Activated CD4-positive, alpha-beta T cell treated with anti-CD3 and anti-CD28 coated beads, Interleukin-2, amount 10 ng/mL, durations not matched to agents 7 days and 5 days (primary cell): Measurements from ENCODE around the gene ACBD6. TPM values are rescaled to one million over a fixed set of nuclear protein-coding genes. Genes with fewer than 3 reads are reported as not detected.

Experiments
- CTCF ChIA-PET: fragments of 350-600 bp; sonication (Branson Sonifier 250); formaldehyde crosslinking; loops from one replicate; lab custom pipeline; 2021; ENCODE audit warnings: antibody characterized with exemption; lab: Charles Lee
- POLR2A ChIA-PET: fragments of 350-600 bp; sonication (Branson Sonifier 250); formaldehyde crosslinking; loops from one replicate; lab custom pipeline; 2021; ENCODE audit warnings: antibody characterized with exemption; lab: Charles Lee
- DNase-seq: peaks from one replicate; pipeline ENCODE4 v3.0.0-alpha.2; 2020
- H3K27ac Mint-ChIP-seq: one replicate; pipeline ENCODE4 v1.8.0; 2021; ENCODE audit warnings: mild to moderate bottlenecking, moderate library complexity, mixed read lengths
- H3K27me3 Mint-ChIP-seq: one replicate; pipeline ENCODE4 v1.8.0; 2021; ENCODE audit warnings: mixed read lengths
- H3K36me3 Mint-ChIP-seq: one replicate; pipeline ENCODE4 v1.8.0; 2021; ENCODE audit warnings: low read depth, mixed read lengths
- H3K4me1 Mint-ChIP-seq: one replicate; pipeline ENCODE4 v1.8.0; 2021; ENCODE audit warnings: mixed read lengths
- H3K4me3 Mint-ChIP-seq: one replicate; pipeline ENCODE4 v1.8.0; 2021; ENCODE audit warnings: mild to moderate bottlenecking, moderate library complexity, mixed read lengths
- H3K9me3 Mint-ChIP-seq: one replicate; pipeline ENCODE4 v1.8.0; 2021; ENCODE audit warnings: mixed read lengths
- total RNA-seq, 2 experiments: library from RNA; stranded (reverse); gene quantifications; one replicate each; pipeline ENCODE4 v1.2.3, GENCODE V29; 2021

Gene ACBD6
- total RNA-seq, 2 experiments from 2014 or later = 39.9 to 40.8 TPM

- H3K4me3 Mint-ChIP-seq = no peak overlapping the region
- no peaks in the 10 kb centered on the region for H3K4me1 Mint-ChIP-seq
- ChIA-PET CTCF (no interaction called here), POLR2A (interaction anchor here (0.6 kb wide), 1 partner anchor 152 kb away, joined by 3 read pairs; no protein-coding TSS in a partner anchor)
- H3K36me3 Mint-ChIP-seq = peaks cover 4% of the 10 kb centered on the region
- no peak overlapping the region for H3K27ac Mint-ChIP-seq
- H3K27me3 Mint-ChIP-seq = no peaks in the 10 kb centered on the region
- DNase-seq = no peak
- H3K9me3 Mint-ChIP-seq = peaks cover 8% of the 10 kb centered on the region
Observed at GRCh38 chr1:180311011-180311730, 191.2 kb downstream of the ACBD6 start.

DNA sequence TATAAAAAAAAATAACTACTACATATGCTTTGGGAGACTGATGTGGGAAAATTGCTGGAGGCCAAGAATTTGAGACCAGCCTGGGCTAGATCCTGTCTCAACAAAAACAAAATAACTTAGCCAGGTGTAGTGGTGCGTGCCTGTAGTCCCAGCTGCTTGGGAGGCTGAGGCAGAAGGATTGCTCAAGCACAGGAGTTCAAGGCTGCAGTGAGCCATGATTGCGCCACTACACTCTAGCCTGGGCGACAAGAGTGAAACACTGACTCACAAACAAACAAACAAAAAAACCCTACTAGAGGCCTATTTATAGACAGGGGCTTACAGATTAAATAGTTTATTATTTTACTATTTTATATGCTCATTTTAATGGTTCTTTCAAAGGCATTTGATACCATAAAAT, 192.3 kb downstream of the ACBD6 start:
- no peak overlapping the region for H3K4me3 Mint-ChIP-seq
- no peak overlapping the region for H3K27ac Mint-ChIP-seq
- peaks cover 4% of the 10 kb centered on the region for H3K36me3 Mint-ChIP-seq
- DNase-seq = no peak
- no peaks in the 10 kb centered on the region for H3K27me3 Mint-ChIP-seq
- no peaks in the 10 kb centered on the region for H3K4me1 Mint-ChIP-seq
- CTCF ChIA-PET = interaction anchor here (0.6 kb wide), 1 partner anchor 146 kb away, joined by 3 read pairs; no protein-coding TSS in a partner anchor
- H3K9me3 Mint-ChIP-seq = peaks cover 8% of the 10 kb centered on the region
- POLR2A ChIA-PET = no interaction called here

- CTCF ChIA-PET = no interaction called here
- Mint-ChIP-seq H3K9me3 (peaks cover 8% of the 10 kb centered on the region), H3K27ac (no peak overlapping the region), H3K27me3 (no peaks in the 10 kb centered on the region), H3K4me1 (no peaks in the 10 kb centered on the region), H3K4me3 (no peak overlapping the region), H3K36me3 (peaks cover 4% of the 10 kb centered on the region)
- POLR2A ChIA-PET = no interaction called here
- DNase-seq = no peak
Observed at GRCh38 chr1:180309338-180309737, 193.0 kb downstream of the ACBD6 start.

- Mint-ChIP-seq H3K4me1 (peaks cover 11% of the 10 kb centered on the region), H3K4me3 (no peak overlapping the region), H3K36me3 (no peaks in the 10 kb centered on the region), H3K27me3 (no peaks in the 10 kb centered on the region), H3K9me3 (peaks cover under 1% of the 10 kb centered on the region), H3K27ac (no peak overlapping the region)
- ChIA-PET CTCF (no interaction called here), POLR2A (no interaction called here)
- no peak for DNase-seq
Observed at GRCh38 chr1:180301135-180301742, 201.1 kb downstream of the ACBD6 start.

DNA sequence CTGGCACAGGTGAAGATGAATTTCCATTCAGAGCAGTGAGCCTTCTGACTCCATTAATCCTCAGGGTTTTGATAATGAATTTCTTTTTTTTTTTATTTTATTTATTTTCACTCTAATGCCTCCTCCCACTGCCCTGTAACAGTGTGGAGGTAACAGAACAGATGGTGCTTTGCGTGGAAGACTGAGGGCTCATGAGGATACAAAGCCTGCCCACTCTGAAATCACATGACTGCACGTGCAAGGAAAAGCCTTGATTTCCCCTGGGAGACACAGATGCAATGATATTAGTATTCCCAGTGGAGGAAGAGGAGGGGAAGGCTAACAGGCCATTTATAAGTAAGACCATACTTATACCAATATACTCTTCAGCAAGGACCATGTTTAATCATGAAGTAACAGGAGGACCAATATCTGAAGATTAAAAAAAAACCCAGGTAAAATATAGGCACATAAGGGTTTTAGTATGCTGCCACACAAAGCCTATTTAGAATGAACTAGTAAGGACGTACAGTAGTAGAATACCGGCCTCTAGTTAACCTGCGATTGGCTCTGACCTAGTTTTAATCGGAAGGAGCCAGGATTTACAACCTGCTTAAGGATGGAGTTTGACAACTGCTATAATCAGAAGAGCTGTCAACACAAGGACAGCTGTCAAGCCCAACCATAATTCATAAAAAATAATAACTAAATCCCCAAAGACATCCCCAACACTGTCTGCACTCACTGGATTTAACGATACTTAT, 202.7 kb downstream of the ACBD6 start:
- H3K27ac Mint-ChIP-seq = no peak overlapping the region
- POLR2A ChIA-PET = no interaction called here
- CTCF ChIA-PET = no interaction called here

GRCh38 chr1:180295999-180296398, 206.4 kb downstream of the ACBD6 start:
- Mint-ChIP-seq H3K27ac (no peak overlapping the region), H3K9me3 (peaks cover 7% of the 10 kb centered on the region), H3K36me3 (peaks cover 6% of the 10 kb centered on the region), H3K4me1 (peaks cover 24% of the 10 kb centered on the region), H3K27me3 (no peaks in the 10 kb centered on the region), H3K4me3 (no peak overlapping the region)
- ChIA-PET CTCF (no interaction called here), POLR2A (no interaction called here)
- DNase-seq = no peak

More for the DNA sequence above, 202.7 kb downstream of the ACBD6 start:
- no peaks in the 10 kb centered on the region for H3K9me3 Mint-ChIP-seq
- peaks cover 17% of the 10 kb centered on the region for H3K4me1 Mint-ChIP-seq
- peaks cover 5% of the 10 kb centered on the region for H3K36me3 Mint-ChIP-seq
- no peak for DNase-seq
- no peaks in the 10 kb centered on the region for H3K27me3 Mint-ChIP-seq
- no peak overlapping the region for H3K4me3 Mint-ChIP-seq

GRCh38 chr1:180294711-180295110, 207.7 kb downstream of the ACBD6 start:
- peaks cover 31% of the 10 kb centered on the region for H3K4me1 Mint-ChIP-seq

GRCh38 chr1:180291004-180291403, 211.4 kb downstream of the ACBD6 start:
- H3K36me3 Mint-ChIP-seq = peaks cover 11% of the 10 kb centered on the region
- DNase-seq = no peak
- no peak overlapping the region for H3K4me3 Mint-ChIP-seq
- no peak overlapping the region for H3K27ac Mint-ChIP-seq
- H3K4me1 Mint-ChIP-seq = peaks cover 26% of the 10 kb centered on the region
- peaks cover 7% of the 10 kb centered on the region for H3K9me3 Mint-ChIP-seq
- ChIA-PET POLR2A (no interaction called here), CTCF (no interaction called here)
- no peaks in the 10 kb centered on the region for H3K27me3 Mint-ChIP-seq

More at GRCh38 chr1:180294711-180295110, 207.7 kb downstream of the ACBD6 start:
- peaks cover 7% of the 10 kb centered on the region for H3K9me3 Mint-ChIP-seq
- peaks cover 6% of the 10 kb centered on the region for H3K36me3 Mint-ChIP-seq
- POLR2A ChIA-PET = no interaction called here
- CTCF ChIA-PET = no interaction called here
- no peaks in the 10 kb centered on the region for H3K27me3 Mint-ChIP-seq
- H3K27ac Mint-ChIP-seq = no peak overlapping the region
- no peak for DNase-seq
- H3K4me3 Mint-ChIP-seq = no peak overlapping the region

GRCh38 chr1:180290265-180291001, 211.9 kb downstream of the ACBD6 start:
- no peak overlapping the region for H3K27ac Mint-ChIP-seq
- H3K4me1 Mint-ChIP-seq = peaks cover 22% of the 10 kb centered on the region
- H3K27me3 Mint-ChIP-seq = no peaks in the 10 kb centered on the region
- POLR2A ChIA-PET = no interaction called here
- CTCF ChIA-PET = no interaction called here
- peaks cover 7% of the 10 kb centered on the region for H3K9me3 Mint-ChIP-seq
- no peak overlapping the region for H3K4me3 Mint-ChIP-seq
- H3K36me3 Mint-ChIP-seq = peaks cover 11% of the 10 kb centered on the region
- DNase-seq = no peak

DNA sequence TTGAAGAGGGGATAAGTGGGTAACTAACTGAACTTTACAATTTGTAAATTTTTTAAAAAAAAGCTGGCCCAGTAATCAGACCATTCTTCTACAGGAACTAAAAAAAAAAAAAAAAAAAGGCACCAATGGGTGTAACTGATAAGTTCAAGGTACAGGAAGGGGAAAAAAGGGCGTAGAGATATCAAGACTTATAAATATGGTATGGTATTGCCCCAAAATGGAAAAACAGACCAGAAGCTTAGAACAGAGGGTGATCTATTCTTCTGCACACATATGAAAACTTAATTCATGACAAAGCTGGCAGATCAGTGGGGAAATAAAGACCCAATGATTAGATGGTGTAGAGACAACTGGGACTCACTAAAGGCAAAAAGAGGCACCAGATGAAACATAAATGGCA, 213.4 kb downstream of the ACBD6 start:
- H3K27me3 Mint-ChIP-seq = no peaks in the 10 kb centered on the region
- no peak for DNase-seq
- H3K27ac Mint-ChIP-seq = no peak overlapping the region
- POLR2A ChIA-PET = no interaction called here
- H3K4me1 Mint-ChIP-seq = peaks cover 22% of the 10 kb centered on the region
- peaks cover 5% of the 10 kb centered on the region for H3K36me3 Mint-ChIP-seq
- H3K9me3 Mint-ChIP-seq = peaks cover 7% of the 10 kb centered on the region
- CTCF ChIA-PET = no interaction called here
- no peak overlapping the region for H3K4me3 Mint-ChIP-seq

GRCh38 chr1:180287988-180288705, 214.2 kb downstream of the ACBD6 start:
- ChIA-PET POLR2A (no interaction called here), CTCF (no interaction called here)
- no peak overlapping the region for H3K4me3 Mint-ChIP-seq
- DNase-seq = no peak
- H3K9me3 Mint-ChIP-seq = peaks cover 7% of the 10 kb centered on the region
- H3K27ac Mint-ChIP-seq = no peak overlapping the region
- peaks cover 5% of the 10 kb centered on the region for H3K36me3 Mint-ChIP-seq
- peaks cover 22% of the 10 kb centered on the region for H3K4me1 Mint-ChIP-seq
- no peaks in the 10 kb centered on the region for H3K27me3 Mint-ChIP-seq

DNA sequence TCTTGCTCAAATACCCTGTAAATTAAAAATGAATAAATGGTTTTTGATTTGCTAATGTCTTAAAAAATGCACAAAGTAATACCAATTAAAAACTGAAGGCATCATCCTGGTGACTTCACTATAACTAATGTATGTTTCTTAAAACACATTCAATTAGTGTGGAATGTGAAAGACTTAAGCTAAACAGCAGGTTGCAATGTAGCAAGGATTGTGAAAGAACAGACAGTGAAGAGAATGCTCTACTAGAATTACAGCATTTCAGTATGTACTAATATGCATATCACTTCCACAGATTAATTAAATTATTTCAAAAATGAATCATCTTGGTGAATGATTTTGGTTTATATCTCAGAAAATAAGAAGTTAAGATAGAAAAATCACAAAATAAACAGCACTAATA, 216.0 kb downstream of the ACBD6 start:
- POLR2A ChIA-PET = no interaction called here
- Mint-ChIP-seq H3K9me3 (no peaks in the 10 kb centered on the region), H3K27ac (no peak overlapping the region), H3K4me1 (peaks cover 14% of the 10 kb centered on the region), H3K36me3 (peaks cover 5% of the 10 kb centered on the region), H3K4me3 (no peak overlapping the region), H3K27me3 (no peaks in the 10 kb centered on the region)
- no peak for DNase-seq
- CTCF ChIA-PET = interaction anchor here (0.9 kb wide), 1 partner anchor 9 kb away, joined by 3 read pairs; no protein-coding TSS in a partner anchor
